GM23338 (cell line): Measurements from ENCODE around the gene GAS2L3. TPM values are rescaled to one million over a fixed set of nuclear protein-coding genes. Genes with fewer than 3 reads are reported as not detected.

Experiments used
- ATAC-seq: fragments of 200-7000 bp; cut with Tn5 transposase; 3 replicates; pipeline ENCODE4 v1.9.1; 2020
- DNase-seq: peaks from one replicate; pipeline ENCODE4 v3.0.0-alpha.2; 2015; ENCODE audit warnings: low spot score
- H2AFZ ChIP-seq: fragments of 200-600 bp; sonication (generic); 2 replicates; pipeline ENCODE4 v1.8.0; 2016; ENCODE audit warnings: antibody characterized with exemption, mild to moderate bottlenecking, moderate library complexity
- H3F3A ChIP-seq: fragments of 200-600 bp; sonication (generic); replicated peaks from 2 replicates; pipeline ENCODE4 v1.8.0; 2017; ENCODE audit warnings: antibody characterized with exemption, mixed run types, low read depth
- H3K27ac ChIP-seq: fragments of 200-600 bp; sonication (generic); 2 replicates; pipeline ENCODE4 v1.6.1; 2016; ENCODE audit warnings: low read depth
- H3K27me3 ChIP-seq: fragments of 200-600 bp; sonication (generic); 2 replicates; pipeline ENCODE4 v1.8.0; 2016; ENCODE audit warnings: mild to moderate bottlenecking, mixed run types, moderate library complexity; ENCODE audit not compliant: insufficient read depth
- H3K36me3 ChIP-seq: fragments of 200-600 bp; sonication (generic); 2 replicates; pipeline ENCODE4 v1.8.0; 2016; ENCODE audit warnings: mild to moderate bottlenecking; ENCODE audit not compliant: insufficient read depth
- H3K4me1 ChIP-seq: fragments of 200-600 bp; sonication (generic); 2 replicates; pipeline ENCODE4 v1.8.0; 2016; ENCODE audit warnings: mild to moderate bottlenecking, moderate library complexity; ENCODE audit not compliant: insufficient read depth
- H3K4me2 ChIP-seq: fragments of 200-600 bp; sonication (generic); 2 replicates; pipeline ENCODE4 v1.7.1; 2017; ENCODE audit warnings: mixed run types
- H3K4me3 ChIP-seq: fragments of 200-600 bp; sonication (generic); 2 replicates; pipeline ENCODE4 v1.6.1; 2016; ENCODE audit warnings: mixed run types
- H3K79me2 ChIP-seq: fragments of 200-600 bp; sonication (generic); replicated peaks from 2 replicates; pipeline ENCODE4 v1.8.0; 2017; ENCODE audit warnings: mild to moderate bottlenecking; ENCODE audit not compliant: insufficient read depth
- H3K9me2 ChIP-seq: fragments of 200-600 bp; sonication (generic); 2 replicates; pipeline ENCODE4 v1.8.0; 2017; ENCODE audit not compliant: insufficient read depth
- H4K20me1 ChIP-seq: fragments of 200-600 bp; sonication (generic); replicated peaks from 2 replicates; pipeline ENCODE4 v1.8.0; 2017; ENCODE audit warnings: mild to moderate bottlenecking; ENCODE audit not compliant: insufficient read depth
- H3K27ac Mint-ChIP-seq: 2 replicates; pipeline ENCODE4 v1.8.0; 2020; ENCODE audit warnings: inconsistent platforms, mild to moderate bottlenecking, moderate library complexity, mixed read lengths
- H3K27me3 Mint-ChIP-seq: 3 replicates; pipeline ENCODE4 v1.8.0; 2022; ENCODE audit warnings: low read depth, mild to moderate bottlenecking, moderate library complexity, mixed read lengths, inconsistent platforms; ENCODE audit not compliant: insufficient read depth, poor library complexity
- H3K36me3 Mint-ChIP-seq: 3 replicates; pipeline ENCODE4 v1.8.0; 2021; ENCODE audit warnings: low read depth, mild to moderate bottlenecking, inconsistent platforms, moderate library complexity, mixed read lengths
- H3K4me1 Mint-ChIP-seq: 3 replicates; pipeline ENCODE4 v1.8.0; 2020; ENCODE audit warnings: mild to moderate bottlenecking, inconsistent platforms, mixed read lengths
- H3K4me3 Mint-ChIP-seq: 3 replicates; pipeline ENCODE4 v1.8.0; 2021; ENCODE audit warnings: moderate library complexity, mild to moderate bottlenecking, inconsistent platforms, mixed read lengths
- H3K9me3 Mint-ChIP-seq: 3 replicates; pipeline ENCODE4 v1.8.0; 2020; ENCODE audit warnings: moderate library complexity, mild to moderate bottlenecking, inconsistent platforms, mixed read lengths
- CREB1 ChIP-seq: fragments of 250-450 bp; sonication (Bioruptor Pico); IDR thresholded peaks from 2 replicates; pipeline ENCODE4 v1.5.0; 2020; ENCODE audit warnings: low read depth, mild to moderate bottlenecking, moderate library complexity
- CTCF ChIP-seq, 2 experiments: fragments of 200-600 bp in 1 of 2; sonication (generic) in 1 of 2; conservative IDR thresholded peaks; 2 replicates each; pipeline versions ENCODE4 v1.5.1 to v1.6.1; 2016 to 2017; ENCODE audit warnings: antibody characterized with exemption in 2 of 2, low read depth in 2 of 2, mild to moderate bottlenecking in 2 of 2, moderate library complexity in 1 of 2
- NANOG ChIP-seq: IDR thresholded peaks from 2 replicates; pipeline ENCODE4 v1.6.1; 2016; ENCODE audit warnings: antibody characterized with exemption, borderline replicate concordance
- POLR2AphosphoS5 ChIP-seq: IDR thresholded peaks from 2 replicates; pipeline ENCODE4 v1.6.1; 2016; ENCODE audit warnings: antibody characterized with exemption, low read depth
- ZNF114 ChIP-seq: fragments of 250-450 bp; sonication (Bioruptor Pico); IDR thresholded peaks from 2 replicates; pipeline ENCODE4 v1.5.0; 2020; ENCODE audit warnings: mild to moderate bottlenecking, moderate library complexity
- polyA plus RNA-seq: library from polyadenylated mRNA; unstranded; fragments of >200 nt; fragmentation: Nextera tagmentation; extraction: Ambion mirVana; gene quantifications from 2 replicates; pipeline ENCODE4 v1.2.1, GENCODE V29; 2016
- total RNA-seq: library from RNA; depleted of rRNA; stranded (reverse); fragments of >200 nt; shearing (Covaris generic); gene quantifications from 2 replicates; pipeline ENCODE4 v1.2.3, GENCODE V29; 2014

The GAS2L3 gene
- total and polyA plus RNA-seq, 2 experiments from 2014 or later, result 9.7 to 22.3 TPM

DNA sequence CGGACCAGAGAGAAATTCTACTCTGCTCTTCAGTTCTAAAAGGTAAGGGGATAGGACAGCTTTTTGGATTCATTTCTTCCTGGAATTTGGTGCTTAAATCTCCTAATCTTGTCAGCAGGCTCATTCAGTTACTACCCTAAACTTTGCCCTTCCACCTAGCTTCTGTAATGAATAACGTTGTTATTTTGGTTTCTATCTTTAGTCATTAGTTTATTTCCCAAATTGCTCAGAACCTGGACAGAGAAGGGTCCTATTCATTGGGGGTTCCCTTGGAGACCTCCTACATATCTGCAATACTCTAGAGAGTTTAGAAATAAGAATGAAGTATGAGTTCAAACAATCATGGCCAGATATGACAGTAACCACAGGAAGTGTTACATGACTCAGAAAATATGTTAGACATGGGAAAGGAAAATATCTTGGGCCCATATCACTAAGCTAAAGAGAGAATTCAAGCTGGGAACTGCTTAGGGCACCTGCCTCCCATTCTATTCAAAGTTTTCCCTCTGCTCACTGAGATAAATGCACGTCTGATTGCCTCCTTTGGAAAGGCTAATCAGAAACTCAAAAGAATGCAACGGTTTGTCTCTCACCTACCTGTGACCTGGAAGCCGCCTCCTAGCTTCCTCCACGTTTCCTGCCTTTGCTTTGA, 87.9 kb downstream of the GAS2L3 start:
- TF ChIP-seq NANOG, result peak; percentile 19; the same call in 1 of the 2 replicates
- TF ChIP-seq CREB1 (CRISPR knock-in tag), result no peak
- TF ChIP-seq CTCF (conservative IDR thresholded peaks at IDR 0.05; ENCODE audit: low read depth in 2 of 2), result no peak
- TF ChIP-seq ZNF114 (CRISPR knock-in tag), result no peak
- ATAC-seq (no peak), DNase-seq (peak; percentile 27)
- H3K27me3 Mint-ChIP-seq, result peaks cover 6% of the 10 kb centered on the region
- H3K4me1 ChIP-seq, result peaks cover 6% of the 10 kb centered on the region
- no peak overlapping the region for H3K4me3 ChIP-seq
- no peak overlapping the region for H2AFZ ChIP-seq
- no peaks in the 10 kb centered on the region for H3K27me3 ChIP-seq
- H4K20me1 ChIP-seq, result no peaks in the 10 kb centered on the region; the same call in 1 of the 2 replicates
- H3K27ac ChIP-seq, result no peak overlapping the region
- peak overlapping the region; percentile 48; the same call in 1 of the 2 replicates for H3K4me2 ChIP-seq
- no peaks in the 10 kb centered on the region for H3K36me3 Mint-ChIP-seq
- H3K9me2 ChIP-seq, result no peaks in the 10 kb centered on the region
- H3K4me1 Mint-ChIP-seq, result peaks cover 11% of the 10 kb centered on the region
- H3F3A ChIP-seq, result no peaks in the 10 kb centered on the region
- no peak overlapping the region for H3K4me3 Mint-ChIP-seq
- no peaks in the 10 kb centered on the region for H3K9me3 Mint-ChIP-seq
- no peak overlapping the region for H3K27ac Mint-ChIP-seq
- H3K36me3 ChIP-seq, result no peaks in the 10 kb centered on the region
- no peaks in the 10 kb centered on the region for H3K79me2 ChIP-seq

- Histone ChIP-seq H3K36me3 (no peaks in the 10 kb centered on the region), H3F3A (no peaks in the 10 kb centered on the region), H2AFZ (no peak overlapping the region), H3K4me2 (no peak overlapping the region), H3K79me2 (no peaks in the 10 kb centered on the region), H3K4me1 (no peaks in the 10 kb centered on the region), H3K9me2 (no peaks in the 10 kb centered on the region), H4K20me1 (no peaks in the 10 kb centered on the region; the same call in 1 of the 2 replicates), H3K27ac (no peak overlapping the region), H3K4me3 (no peak overlapping the region), H3K27me3 (no peaks in the 10 kb centered on the region)
- DNase-seq (peak; percentile 43), ATAC-seq (peak; percentile 62)
- H3K27ac Mint-ChIP-seq, result no peak overlapping the region
- peaks cover 5% of the 10 kb centered on the region; the same call in 2 of the 3 replicates for H3K4me1 Mint-ChIP-seq
- no peaks in the 10 kb centered on the region for H3K36me3 Mint-ChIP-seq
- peaks cover 4% of the 10 kb centered on the region for H3K27me3 Mint-ChIP-seq
- TF ChIP-seq POLR2AphosphoS5, result no peak
- 0 out of 4 replicates have a peak, but pooled peaks of 1 of the 2 experiments have one; percentile 1 for TF ChIP-seq CTCF (conservative IDR thresholded peaks at IDR 0.05; ENCODE audit: low read depth in 2 of 2)
- H3K9me3 Mint-ChIP-seq, result no peaks in the 10 kb centered on the region
- H3K4me3 Mint-ChIP-seq, result no peak overlapping the region
Observed at GRCh38 chr12:100666588-100666987, 93.1 kb downstream of the GAS2L3 start.
